Measurements from ENCODE around the gene SUPT16H. TPM values are rescaled to one million over a fixed set of nuclear protein-coding genes. Genes with fewer than 3 reads are reported as not detected.

Gene SUPT16H
- 230 and 340 TPM in 2 replicates for total RNA-seq (2016; rRNA removed; fragmentation: Illumina TruSeq; extraction: Trizol)
- 21.3 and 25.1 TPM in 2 replicates for total RNA-seq (2016; cell fraction: cytosol; rRNA removed; fragmentation: Illumina TruSeq; extraction: Trizol; ENCODE audit: low read depth)
- total RNA-seq (2016; cell fraction: insoluble cytoplasmic fraction; rRNA removed; fragmentation: Illumina TruSeq; extraction: Trizol): 232 and 336 TPM in 2 replicates
- total RNA-seq (2016; cell fraction: membrane; rRNA removed; fragmentation: Illumina TruSeq; extraction: Trizol): 44.0 and 46.3 TPM in 2 replicates
- 152 and 166 TPM in 2 replicates for total RNA-seq (2016; cell fraction: nucleus; rRNA removed; fragmentation: Illumina TruSeq; extraction: Trizol)
- 68.0 and 77.5 TPM in 2 replicates for polyA plus RNA-seq (2011; rRNA removed)
- 51.6 and 70.5 TPM in 2 replicates for polyA plus RNA-seq (2011; cell fraction: cytosol; rRNA removed)
- 46.1 and 56.7 TPM in 2 replicates for polyA plus RNA-seq (2011; cell fraction: nucleus; rRNA removed)
- polyA plus RNA-seq (2012): 78.2 and 103 TPM in 2 replicates
- 9.6 and 9.7 TPM in 2 replicates for polyA plus RNA-seq (2016; cell fraction: cytosol; fragmentation: Illumina TruSeq; extraction: Trizol; ENCODE audit: low read depth)
- polyA plus RNA-seq (2016; cell fraction: insoluble cytoplasmic fraction; fragmentation: Illumina TruSeq; extraction: Trizol; ENCODE audit: low read depth): 275 and 282 TPM in 2 replicates
- polyA plus RNA-seq (2016; cell fraction: membrane; fragmentation: Illumina TruSeq; extraction: Trizol; ENCODE audit: low read depth): 21.9 and 25.5 TPM in 2 replicates
- 166 TPM in 2 replicates for polyA plus RNA-seq (2016; cell fraction: nucleus; fragmentation: Illumina TruSeq; extraction: Trizol; ENCODE audit: insufficient read depth, low read depth)
- polyA minus RNA-seq (2011; rRNA and poly(A)+ RNA removed; ENCODE audit: low replicate concordance): 94.8 and 138 TPM in 2 replicates
- polyA minus RNA-seq (2011; cell fraction: cytosol; rRNA and poly(A)+ RNA removed): 56.2 and 58.5 TPM in 2 replicates
- 102 and 106 TPM in 2 replicates for polyA minus RNA-seq (2011; cell fraction: nucleus; rRNA and poly(A)+ RNA removed)
- Bru-seq, nascent RNA: percentile 96 among the genes with signal in this experiment
- percentile 98 among the genes with signal in this experiment for BruChase-seq, experiment 1, labeled RNA remaining after a 6-hour chase
- percentile 97 among the genes with signal in this experiment for BruChase-seq, experiment 2, labeled RNA remaining after a 2-hour chase
- long read RNA-seq, experiment 1, full-length matches to known transcripts: 20 of 173 reads
- long read RNA-seq, experiment 1, partial matches to known transcripts: 144 of 173 reads
- long read RNA-seq, experiment 1, other reads (novel, unspliced or antisense): 9 of 173 reads
- long read RNA-seq, experiment 2, full-length matches to known transcripts: 34 of 232 reads
- long read RNA-seq, experiment 2, partial matches to known transcripts: 96 of 232 reads
- long read RNA-seq, experiment 2, other reads (novel, unspliced or antisense): 102 of 232 reads

DNA sequence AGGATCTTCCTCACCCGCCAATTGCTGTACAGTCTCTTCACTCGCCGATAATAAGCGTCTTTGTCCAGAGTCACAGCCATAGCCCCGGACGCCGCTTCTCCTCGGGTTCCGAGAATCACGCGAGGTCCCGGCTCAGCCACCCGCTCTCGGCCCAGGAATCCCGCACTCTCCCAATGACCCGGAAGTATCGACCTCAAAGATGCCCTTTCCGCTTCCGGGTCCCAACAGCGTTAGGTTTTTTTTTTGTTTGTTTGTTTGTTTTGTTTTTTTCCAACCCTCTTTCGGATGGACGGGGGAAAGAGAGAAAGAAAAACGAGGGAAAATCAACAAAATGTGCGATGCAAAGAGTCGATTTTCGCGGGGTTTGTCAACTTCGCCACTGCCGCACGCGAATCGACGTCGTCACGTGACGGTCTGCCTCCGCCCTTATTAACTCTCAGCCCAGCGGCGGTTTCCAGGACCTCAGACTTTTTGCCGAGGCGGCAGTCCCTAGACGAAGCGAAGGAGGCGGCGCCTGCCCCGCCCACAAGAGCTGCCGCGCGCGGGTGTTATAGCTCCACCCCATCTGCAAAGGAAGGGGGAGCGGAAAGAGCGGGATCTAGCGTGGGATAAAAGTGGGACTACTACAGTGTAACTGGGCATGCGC, at the start of gene SUPT16H:
SUPT16H (minus strand) TSS at position 172 of the 646 bp plus-strand sequence; CDS start at position 80, 92 bp downstream.
- no TSS peak for BruUV-seq (replicated peaks)
- H3K9ac ChIP-seq (ENCODE audit: insufficient read depth, low read depth, low read length): peak within 1 kb of the TSS; percentile 92
- intact Hi-C loops (cut with micrococcal nuclease; ENCODE audit: unreplicated experiment) (loop anchor here (1.0 to 10.0 kb wide), 4 partner anchors 53 to 171 kb away; partner anchors contain the start of gene TOX4), in situ Hi-C loops (cut with HindIII; ENCODE audit: extremely low pct_ligation_motif_present, low pct_unique_long_range_greater_than_20kb) (no loop called here)
- ChIA-PET POLR2A (interaction anchor here (0.6 to 1.2 kb wide), 16 partner anchors 10 to 1041 kb away, joined by 3 to 20 read pairs (median 4); partner anchors contain the start of genes CHD8, METTL3, PARP2 and RAB2B), CTCF (ENCODE audit: low intra/inter-chr PET ratio, low total read pairs) (no interaction called here)
- H3K4me3 ChIP-seq (replicated peaks in 1 of 3; ENCODE audit: insufficient read depth in 1 of 3, low read depth in 2 of 3, low read length in 3 of 3): peak within 1 kb of the TSS; percentile 74 to 97 (median 90)
- peaks cover 49% of the 10 kb centered on the region for H3K79me2 ChIP-seq (ENCODE audit: insufficient read depth, low read length)
- peak within 1 kb of the TSS; percentile 78 for H3K4me2 ChIP-seq (ENCODE audit: low read depth, low read length)
- DNase-seq (ENCODE audit: low spot score) (peak; percentile 94), FAIRE-seq (peak; percentile 46), ATAC-seq (peak; percentile 91)
- WGBS (ENCODE audit: low lambda C conversion rate): 1% methylated on average over 54 of the region's 54 CpGs
- H3K27me3 ChIP-seq (ENCODE audit: control insufficient read depth in 1 of 2, insufficient read depth in 2 of 2, low read length in 2 of 2): no peaks in the 10 kb centered on the region; a peak in 1 of 5 replicates
- peak within 1 kb of the TSS; percentile 92 for H3K27ac ChIP-seq (ENCODE audit: extremely low read length, insufficient read depth, low read length)
- peak within 1 kb of the TSS; percentile 77 for H2AFZ ChIP-seq (ENCODE audit: low read length)
- H3K4me1 ChIP-seq (ENCODE audit: insufficient read depth, low read length): peaks cover 43% of the 10 kb centered on the region
- H3K9me3 ChIP-seq (ENCODE audit: low read length): no peaks in the 10 kb centered on the region
- H3K36me3 ChIP-seq (replicated peaks in 1 of 2; ENCODE audit: control insufficient read depth in 1 of 2, insufficient read depth in 2 of 2, low read length in 2 of 2): peaks cover 6 to 29% of the 10 kb centered on the region in 2 experiments; a peak in 4 of 5 replicates
- peaks cover 6% of the 10 kb centered on the region; the same call in 1 of the 2 replicates for H4K20me1 ChIP-seq (ENCODE audit: insufficient read depth, low read length)
- no peak for TF ChIP-seq TRIM24 (CRISPR knock-in tag; IDR thresholded peaks at IDR 0.05)
- peak; percentile 33; the same call in 1 of the 2 replicates for TF ChIP-seq FOXJ3 (CRISPR knock-in tag; IDR thresholded peaks at IDR 0.05; ENCODE audit: borderline replicate concordance)
- peak; percentile 97 for TF ChIP-seq ETV6 (CRISPR knock-in tag; conservative IDR thresholded peaks at IDR 0.05)
- TF ChIP-seq ZNF746 (CRISPR knock-in tag; IDR thresholded peaks at IDR 0.05): peak; percentile 57; the same call in 1 of the 2 replicates
- peak; percentile 23; the same call in 1 of the 2 replicates for TF ChIP-seq ZHX2 (IDR thresholded peaks at IDR 0.05; ENCODE audit: low read depth)
- no peak; the same call in 1 of the 2 replicates for TF ChIP-seq ZHX2 (CRISPR knock-in tag; IDR thresholded peaks at IDR 0.05; ENCODE audit: borderline replicate concordance)
- TF ChIP-seq, protein P1, sequence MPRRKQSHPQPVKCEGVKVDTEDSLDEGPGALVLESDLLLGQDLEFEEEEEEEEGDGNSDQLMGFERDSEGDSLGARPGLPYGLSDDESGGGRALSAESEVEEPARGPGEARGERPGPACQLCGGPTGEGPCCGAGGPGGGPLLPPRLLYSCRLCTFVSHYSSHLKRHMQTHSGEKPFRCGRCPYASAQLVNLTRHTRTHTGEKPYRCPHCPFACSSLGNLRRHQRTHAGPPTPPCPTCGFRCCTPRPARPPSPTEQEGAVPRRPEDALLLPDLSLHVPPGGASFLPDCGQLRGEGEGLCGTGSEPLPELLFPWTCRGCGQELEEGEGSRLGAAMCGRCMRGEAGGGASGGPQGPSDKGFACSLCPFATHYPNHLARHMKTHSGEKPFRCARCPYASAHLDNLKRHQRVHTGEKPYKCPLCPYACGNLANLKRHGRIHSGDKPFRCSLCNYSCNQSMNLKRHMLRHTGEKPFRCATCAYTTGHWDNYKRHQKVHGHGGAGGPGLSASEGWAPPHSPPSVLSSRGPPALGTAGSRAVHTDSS (CRISPR knock-in tag; conservative IDR thresholded peaks at IDR 0.05): no peak
- TF ChIP-seq ZNF251 (CRISPR knock-in tag; IDR thresholded peaks at IDR 0.05): no peak
- no peak for TF ChIP-seq ZNF30 (CRISPR knock-in tag; IDR thresholded peaks at IDR 0.05)
- TF ChIP-seq ZNF292 (CRISPR knock-in tag; IDR thresholded peaks at IDR 0.05; ENCODE audit: borderline replicate concordance, low read depth): peak; percentile 31; the same call in 1 of the 2 replicates

Measured in HepG2 (cell line).